Natural killer cell treated with Interleukin-12 subunit alpha and Interleukin-12 subunit beta and Interleukin-15 and Interleukin-18, amount 100 ng/mL, for 72 hours (primary cell): Measurements from ENCODE around the gene TPST2. TPM values are rescaled to one million over a fixed set of nuclear protein-coding genes. Genes with fewer than 3 reads are reported as not detected.
A peak's percentile ranks its signal among the peaks of the same experiment; 100 is the strongest.
"Not testable (repeated sequence)": the region's sequence is repeated elsewhere in the genome, so short reads cannot be mapped to it uniquely, and the experiment has no call there.

Experiments used
- ATAC-seq, 2 donors: fragments of 150-1000 bp; cut with Tn5 transposase in 1 of 2; sonication (Bioruptor Pico), chemical (Tn5 transposase) in 1 of 2; 2 replicates each; pipeline ENCODE4 v1.10.0; 2021
- DNase-seq: peaks from one replicate; pipeline ENCODE4 v3.0.0; 2022; ENCODE audit warnings: low spot score
- H3K27ac Mint-ChIP-seq, 2 donors: 1 replicate in 1 of 2; 2 replicates in 1 of 2; pipeline ENCODE4 v1.8.0; 2022; ENCODE audit warnings: mixed read lengths in 2 of 2, mild to moderate bottlenecking in 1 of 2, moderate library complexity in 1 of 2
- H3K27me3 Mint-ChIP-seq, 2 donors: 1 replicate in 1 of 2; 2 replicates in 1 of 2; pipeline ENCODE4 v1.8.0; 2022; ENCODE audit warnings: mixed read lengths in 2 of 2
- H3K36me3 Mint-ChIP-seq: one replicate; pipeline ENCODE4 v1.8.0; 2022; ENCODE audit warnings: mixed read lengths
- H3K4me1 Mint-ChIP-seq, 2 donors: 1 replicate in 1 of 2; 2 replicates in 1 of 2; pipeline ENCODE4 v1.8.0; 2022; ENCODE audit warnings: low read depth in 2 of 2, mixed read lengths in 2 of 2, mild to moderate bottlenecking in 1 of 2
- H3K4me3 Mint-ChIP-seq: one replicate; pipeline ENCODE4 v1.8.0; 2022; ENCODE audit warnings: mixed read lengths
- H3K9me3 Mint-ChIP-seq: 2 replicates; pipeline ENCODE4 v1.8.0; 2022; ENCODE audit warnings: mixed read lengths
- total RNA-seq, 2 donors: library from RNA; stranded (reverse); gene quantifications; one replicate each; pipeline ENCODE4 v1.2.3, GENCODE V29; 2022

Gene TPST2
- total RNA-seq, 2 donors from 2014 or later, result 43.1 to 43.6 TPM

GRCh38 chr22:26617271-26618199, 27.6 kb upstream of the TPST2 start, which contains the start of gene CRYBB1:
TSS of gene CRYBB1 (minus strand) at chr22:26618027. CDS start at chr22:26616319, 1,708 bp downstream.
- ATAC-seq, result no peak
- Mint-ChIP-seq H3K4me1 (peaks cover 26 to 36% of the 10 kb centered on the region in 2 donors), H3K27me3 (no peaks in the 10 kb centered on the region), H3K36me3 (no peaks in the 10 kb centered on the region), H3K9me3 (no peaks in the 10 kb centered on the region), H3K27ac (peak within 1 kb of the TSS; percentile 1 to 53), H3K4me3 (no peak within 1 kb of the TSS)
- DNase-seq, result no peak

- no peaks in the 10 kb centered on the region for H3K27me3 Mint-ChIP-seq
- no peaks in the 10 kb centered on the region for H3K9me3 Mint-ChIP-seq
- peaks cover 26 to 37% of the 10 kb centered on the region in 2 donors for H3K4me1 Mint-ChIP-seq
- H3K4me3 Mint-ChIP-seq, result no peak overlapping the region
- ATAC-seq (no peak), DNase-seq (no peak)
- H3K27ac Mint-ChIP-seq, result peak overlapping the region; percentile 9 to 53
- no peaks in the 10 kb centered on the region for H3K36me3 Mint-ChIP-seq
Measured at GRCh38 chr22:26616650-26617049, 26.7 kb upstream of the TPST2 start.

DNA sequence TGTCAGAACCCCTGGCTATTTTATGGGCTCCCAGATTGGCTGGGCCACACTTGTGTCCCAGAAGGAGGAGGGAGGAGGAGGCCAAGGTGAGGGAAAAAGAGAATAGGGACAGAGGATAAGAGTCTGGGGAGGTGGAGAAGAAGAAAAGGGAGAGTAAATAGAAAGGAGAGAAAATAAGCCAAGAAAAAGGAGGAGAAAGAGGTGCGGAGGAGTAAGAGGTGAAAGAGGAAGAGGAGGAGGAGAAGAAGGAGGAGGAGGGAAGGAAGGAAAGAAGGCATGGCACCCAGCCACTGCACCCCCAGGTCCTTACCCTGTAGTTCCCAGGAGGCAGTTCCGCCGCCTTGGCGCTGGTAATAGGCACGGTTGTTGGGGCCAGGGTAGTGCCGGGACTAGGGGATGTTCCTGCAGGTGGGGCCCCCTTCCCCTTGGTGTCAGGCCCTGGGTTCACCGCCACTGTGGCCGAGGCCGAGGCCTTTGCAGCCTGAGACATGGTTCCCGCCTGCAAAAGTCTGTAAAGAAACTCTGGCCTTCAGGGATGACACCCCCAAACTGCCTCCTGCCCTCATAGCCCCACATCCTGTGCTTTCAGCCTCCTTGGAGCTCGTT, 26.0 kb upstream of the TPST2 start:
- H3K36me3 Mint-ChIP-seq, result no peaks in the 10 kb centered on the region
- DNase-seq (no peak), ATAC-seq (no peak)
- no peak overlapping the region for H3K4me3 Mint-ChIP-seq
- H3K4me1 Mint-ChIP-seq, result peaks cover 26 to 38% of the 10 kb centered on the region in 2 donors
- H3K27ac Mint-ChIP-seq, result peak overlapping the region; percentile 9 to 35
- H3K9me3 Mint-ChIP-seq, result no peaks in the 10 kb centered on the region
- no peaks in the 10 kb centered on the region for H3K27me3 Mint-ChIP-seq

DNA sequence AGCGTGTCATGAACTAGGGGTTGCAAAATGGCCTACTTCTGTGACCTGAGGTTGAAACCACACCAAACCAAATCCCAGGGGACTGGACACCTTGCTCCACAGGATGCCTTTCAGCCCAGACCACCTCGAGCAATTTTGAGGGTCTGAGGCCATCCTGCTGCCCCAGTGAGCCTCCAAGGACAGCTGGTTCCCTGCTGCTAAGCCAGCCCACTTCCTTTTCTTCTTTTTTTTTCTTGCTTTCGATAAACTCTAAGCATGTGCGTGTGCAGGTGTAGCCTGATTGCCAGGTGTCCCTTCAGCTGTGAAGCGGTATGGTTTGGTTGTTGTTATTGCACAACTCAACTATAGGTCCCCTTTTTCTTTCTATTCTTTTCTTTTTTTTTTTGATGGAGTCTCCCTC, 25.2 kb upstream of the TPST2 start:
- ATAC-seq (no peak), DNase-seq (no peak)
- Mint-ChIP-seq H3K9me3 (no peaks in the 10 kb centered on the region), H3K27me3 (no peaks in the 10 kb centered on the region), H3K27ac (peak overlapping the region in 1 of 2 donors; percentile 35), H3K36me3 (no peaks in the 10 kb centered on the region), H3K4me1 (peaks cover 33 to 46% of the 10 kb centered on the region in 2 donors), H3K4me3 (no peak overlapping the region)

GRCh38 chr22:26614322-26614721, 24.4 kb upstream of the TPST2 start:
- DNase-seq (no peak), ATAC-seq (no peak)
- H3K27me3 Mint-ChIP-seq, result no peaks in the 10 kb centered on the region
- H3K4me3 Mint-ChIP-seq, result no peak overlapping the region
- peaks cover 37 to 53% of the 10 kb centered on the region in 2 donors for H3K4me1 Mint-ChIP-seq
- no peaks in the 10 kb centered on the region for H3K9me3 Mint-ChIP-seq
- peak overlapping the region in 1 of 2 donors; percentile 30 for H3K27ac Mint-ChIP-seq
- H3K36me3 Mint-ChIP-seq, result no peaks in the 10 kb centered on the region

- not testable (repeated sequence) for H3K27me3 Mint-ChIP-seq
- peaks cover 38 to 54% of the 10 kb centered on the region in 2 donors for H3K4me1 Mint-ChIP-seq
Measured at GRCh38 chr22:26613753-26614152, 23.8 kb upstream of the TPST2 start.

GRCh38 chr22:26612652-26613051, 22.7 kb upstream of the TPST2 start:
- Mint-ChIP-seq H3K36me3 (no peaks in the 10 kb centered on the region), H3K9me3 (no peaks in the 10 kb centered on the region), H3K27me3 (no peaks in the 10 kb centered on the region), H3K27ac (peak overlapping the region; percentile 62 to 75), H3K4me3 (no peak overlapping the region), H3K4me1 (peaks cover 38 to 51% of the 10 kb centered on the region in 2 donors)
- ATAC-seq, result no peak
- no peak for DNase-seq

More at GRCh38 chr22:26613753-26614152, 23.8 kb upstream of the TPST2 start:
- not testable (repeated sequence) for H3K4me3 Mint-ChIP-seq, H3K27ac Mint-ChIP-seq, DNase-seq, ATAC-seq, H3K9me3 Mint-ChIP-seq, H3K36me3 Mint-ChIP-seq

- Mint-ChIP-seq H3K4me1 (peaks cover 31 to 38% of the 10 kb centered on the region in 2 donors), H3K36me3 (no peaks in the 10 kb centered on the region), H3K9me3 (no peaks in the 10 kb centered on the region), H3K27ac (peak overlapping the region in 1 of 2 donors; percentile 69), H3K27me3 (no peaks in the 10 kb centered on the region), H3K4me3 (no peak overlapping the region)
- peak in 1 of 2 donors; percentile 4 for ATAC-seq
- DNase-seq, result no peak
Measured at GRCh38 chr22:26610996-26611395, 21.1 kb upstream of the TPST2 start.

DNA sequence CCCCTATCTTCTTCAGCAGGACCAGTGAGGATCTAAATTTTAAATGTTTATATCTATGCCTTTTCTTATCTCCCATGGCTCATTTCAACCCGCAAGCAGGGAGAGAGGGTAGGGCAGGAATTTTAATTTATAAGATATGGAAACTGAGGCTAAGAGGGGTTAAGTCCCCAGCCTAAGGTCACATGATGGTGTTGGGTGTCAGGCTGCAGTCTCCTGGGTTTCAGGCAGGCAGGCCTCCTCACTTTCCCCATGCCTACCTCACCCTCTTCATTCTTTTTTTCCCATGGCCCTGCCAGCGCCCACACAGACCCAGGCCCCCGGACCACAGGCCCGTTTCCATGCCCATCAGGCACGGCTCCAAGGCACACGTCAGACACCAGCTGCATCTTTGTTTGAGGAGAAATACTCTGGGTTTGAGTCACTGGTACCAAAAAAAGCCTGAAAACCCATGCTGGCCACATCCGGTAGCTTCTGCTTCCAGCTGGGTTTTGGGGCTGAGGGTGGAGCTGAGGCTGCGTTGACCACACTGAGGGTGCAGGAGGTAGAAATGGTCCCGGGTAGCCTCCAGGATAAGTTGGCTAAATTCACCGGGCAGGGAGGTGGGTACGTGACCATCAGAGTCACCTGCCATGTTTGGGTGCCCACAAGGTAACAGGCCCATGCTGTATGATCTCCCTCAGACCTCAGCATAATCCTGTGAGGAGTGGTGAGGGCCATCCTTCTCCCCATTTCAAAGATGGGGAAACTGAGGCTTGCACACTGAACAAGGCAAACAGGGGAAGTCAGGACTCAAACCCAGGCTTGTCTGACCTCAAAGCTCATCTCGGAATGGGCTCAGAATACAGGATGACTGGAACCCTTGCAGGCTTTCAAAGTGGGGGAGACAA, 20.4 kb upstream of the TPST2 start:
- ATAC-seq (peak; percentile 91 to 93), DNase-seq (peak; percentile 73)
- peaks cover 30 to 34% of the 10 kb centered on the region in 2 donors for H3K4me1 Mint-ChIP-seq
- H3K9me3 Mint-ChIP-seq, result no peaks in the 10 kb centered on the region
- H3K4me3 Mint-ChIP-seq, result peak overlapping the region; percentile 59
- no peaks in the 10 kb centered on the region for H3K27me3 Mint-ChIP-seq
- peak overlapping the region; percentile 27 to 69 for H3K27ac Mint-ChIP-seq
- no peaks in the 10 kb centered on the region for H3K36me3 Mint-ChIP-seq

GRCh38 chr22:26609287-26609686, 19.4 kb upstream of the TPST2 start:
- H3K4me1 Mint-ChIP-seq, result peaks cover 33 to 37% of the 10 kb centered on the region in 2 donors
- no peaks in the 10 kb centered on the region for H3K9me3 Mint-ChIP-seq
- no peak for ATAC-seq
- no peaks in the 10 kb centered on the region for H3K36me3 Mint-ChIP-seq
- H3K27ac Mint-ChIP-seq, result peak overlapping the region in 1 of 2 donors; percentile 27
- no peaks in the 10 kb centered on the region for H3K27me3 Mint-ChIP-seq
- H3K4me3 Mint-ChIP-seq, result peak overlapping the region; percentile 28
- no peak for DNase-seq

GRCh38 chr22:26608129-26608528, 18.2 kb upstream of the TPST2 start:
- no peak for DNase-seq
- no peak for ATAC-seq
- Mint-ChIP-seq H3K27me3 (no peaks in the 10 kb centered on the region), H3K27ac (peak overlapping the region in 1 of 2 donors; percentile 27), H3K9me3 (no peaks in the 10 kb centered on the region), H3K4me3 (no peak overlapping the region), H3K4me1 (peaks cover 34 to 41% of the 10 kb centered on the region in 2 donors), H3K36me3 (no peaks in the 10 kb centered on the region)

GRCh38 chr22:26606611-26607010, 16.7 kb upstream of the TPST2 start:
- H3K4me1 Mint-ChIP-seq, result peaks cover 27 to 39% of the 10 kb centered on the region in 2 donors
- no peaks in the 10 kb centered on the region for H3K27me3 Mint-ChIP-seq
- no peaks in the 10 kb centered on the region for H3K9me3 Mint-ChIP-seq
- ATAC-seq, result no peak
- H3K4me3 Mint-ChIP-seq, result no peak overlapping the region
- H3K27ac Mint-ChIP-seq, result no peak overlapping the region
- DNase-seq, result no peak
- no peaks in the 10 kb centered on the region for H3K36me3 Mint-ChIP-seq

GRCh38 chr22:26604368-26604767, 14.4 kb upstream of the TPST2 start:
- DNase-seq (no peak), ATAC-seq (no peak)
- Mint-ChIP-seq H3K4me3 (no peak overlapping the region), H3K9me3 (no peaks in the 10 kb centered on the region), H3K27ac (peak overlapping the region in 1 of 2 donors; percentile 68), H3K4me1 (peaks cover 21 to 24% of the 10 kb centered on the region in 2 donors), H3K27me3 (no peaks in the 10 kb centered on the region), H3K36me3 (no peaks in the 10 kb centered on the region)
